ENCODE results near the gene NUCKS1.

Gene NUCKS1

GRCh38 chr1:205668951-205669340 lies 81.0 kb downstream of the NUCKS1 start:
- no peak for DNase-seq (ENCODE audit: low spot score)

GRCh38 chr1:205667909-205668643 lies 81.9 kb downstream of the NUCKS1 start:
- no peak for DNase-seq (ENCODE audit: low spot score)

- DNase-seq (ENCODE audit: low spot score) = no peak
Measured at GRCh38 chr1:205666372-205667166, 83.4 kb downstream of the NUCKS1 start.

- no peak for DNase-seq (ENCODE audit: low spot score)
Measured at GRCh38 chr1:205665201-205666045, 84.6 kb downstream of the NUCKS1 start.

GRCh38 chr1:205664399-205665017 lies 85.5 kb downstream of the NUCKS1 start:
- no peak for DNase-seq (ENCODE audit: low spot score)

- DNase-seq (ENCODE audit: low spot score) = no peak
Measured at GRCh38 chr1:205663286-205663936, 86.6 kb downstream of the NUCKS1 start.

Data from AG08396 (cell line).